Choroid plexus epithelial cell (primary cell): ENCODE measurements around the gene BTBD7.
"Not testable (repeated sequence)": the region's sequence is repeated elsewhere in the genome, so short reads cannot be mapped to it uniquely, and the experiment has no call there.

Experiments used
- DNase-seq: peaks from one replicate; pipeline ENCODE4 v3.0.0-alpha.2; 2010; ENCODE audit warnings: low read depth
- H3K4me3 ChIP-seq: 2 replicates; pipeline ENCODE4 v1.5.1; 2011; ENCODE audit warnings: low read depth, mild to moderate bottlenecking, control low read depth, low read length, moderate library complexity
- CTCF ChIP-seq: conservative IDR thresholded peaks from 2 replicates; pipeline ENCODE4 v1.5.1; 2011; ENCODE audit warnings: low read depth, mild to moderate bottlenecking, control low read depth, inconsistent platforms, low read length, moderate library complexity

BTBD7 gene

GRCh38 chr14:93249128-93249831, 83.6 kb downstream of the BTBD7 start:
- no peak overlapping the region for H3K4me3 ChIP-seq
- no peak for DNase-seq
- no peak for TF ChIP-seq CTCF

GRCh38 chr14:93246534-93246933, 86.3 kb downstream of the BTBD7 start:
- TF ChIP-seq CTCF, result no peak
- H3K4me3 ChIP-seq, result no peak overlapping the region
- DNase-seq, result no peak

- DNase-seq, result no peak
- TF ChIP-seq CTCF, result no peak
- H3K4me3 ChIP-seq, result no peak overlapping the region
Measured at GRCh38 chr14:93245764-93246420, 86.9 kb downstream of the BTBD7 start.

- no peak overlapping the region for H3K4me3 ChIP-seq
- TF ChIP-seq CTCF, result no peak
- DNase-seq, result no peak
Measured at GRCh38 chr14:93240678-93241000, 92.2 kb downstream of the BTBD7 start.

- H3K4me3 ChIP-seq, result no peak overlapping the region
- no peak for TF ChIP-seq CTCF
- DNase-seq, result peak; percentile 80
Measured at GRCh38 chr14:93239869-93240677, 92.8 kb downstream of the BTBD7 start.

- no peak for TF ChIP-seq CTCF
- DNase-seq, result peak; percentile 44
- no peak overlapping the region for H3K4me3 ChIP-seq
Measured at GRCh38 chr14:93234798-93235197, 98.0 kb downstream of the BTBD7 start.

- H3K4me3 ChIP-seq, DNase-seq: not testable (repeated sequence)
Measured at GRCh38 chr14:93233078-93233477, 99.8 kb downstream of the BTBD7 start.
